Lower leg skin (tissue), 4 donors: ENCODE results near the gene SCUBE1. TPM values are rescaled to one million over a fixed set of nuclear protein-coding genes. Genes with fewer than 3 reads are reported as not detected.

Experiments
- DNase-seq, 2 donors: peaks; one replicate each; pipeline ENCODE4 v3.0.0-alpha.2; 2019; ENCODE audit warnings: low spot score in 2 of 2
- H3K4me3 ChIP-seq: fragments of 200-600 bp; sonication (generic); 2 replicates; pipeline ENCODE4 v1.5.1; 2017; ENCODE audit warnings: mild to moderate bottlenecking, low read depth; ENCODE audit not compliant: poor library complexity, severe bottlenecking
- CTCF ChIP-seq, 3 donors: fragments of 450-650 bp; IDR thresholded peaks; one replicate each; pipeline ENCODE4 v1.5.1; 2016; ENCODE audit warnings: antibody characterized with exemption in 3 of 3, mild to moderate bottlenecking in 3 of 3, moderate library complexity in 2 of 3
- POLR2A ChIP-seq, 2 donors: fragments of 450-650 bp; IDR thresholded peaks; one replicate each; pipeline ENCODE4 v1.6.1; 2016 to 2017; ENCODE audit warnings: antibody characterized with exemption in 2 of 2, mild to moderate bottlenecking in 1 of 2, moderate library complexity in 1 of 2
- WGBS, 2 donors: methylation state at CpG; one replicate each; pipeline ENCODE4 v1.1.5; 2018; 5-methylcytosine and 5-hydroxymethylcytosine counted together
- intact Hi-C: fragments of 100-400 bp; cut with DNase I; formaldehyde crosslinking; loops from one replicate; pipeline ENCODE4 v1.15.0; 2023; ENCODE audit warnings: low total_unique reads
- total RNA-seq, 4 donors: library from RNA; depleted of rRNA; stranded (reverse); fragments of >200 nt; gene quantifications; one replicate each; pipeline ENCODE4 v1.1.0, GENCODE V29; 2016

The SCUBE1 gene
- total RNA-seq, 4 donors from 2014 or later, result 0.20 to 1.1 (median 0.28) TPM

GRCh38 chr22:43308060-43308830, 34.9 kb downstream of the SCUBE1 start:
- whole genome bisulfite sequencing, 2 donors, result 61 to 68% methylated on average over 21 of the region's 21 CpGs
- no peak overlapping the region for H3K4me3 ChIP-seq
- intact Hi-C loops, result no loop called here
- DNase-seq, result no peak
- no peak for TF ChIP-seq POLR2A (IDR thresholded peaks at IDR 0.05)
- TF ChIP-seq CTCF (IDR thresholded peaks at IDR 0.05), result no peak

GRCh38 chr22:43305806-43306205, 37.4 kb downstream of the SCUBE1 start:
- TF ChIP-seq POLR2A (IDR thresholded peaks at IDR 0.05), result no peak
- TF ChIP-seq CTCF (IDR thresholded peaks at IDR 0.05), result no peak
- DNase-seq, result no peak
- no peak overlapping the region for H3K4me3 ChIP-seq
- intact Hi-C loops, result no loop called here
- 76 to 78% methylated on average over 8 of the region's 8 CpGs for WGBS, 2 donors

- DNase-seq, result no peak
- WGBS, 2 donors, result 84 to 89% methylated on average over 17 of the region's 18 CpGs
- intact Hi-C loops, result no loop called here
- H3K4me3 ChIP-seq, result no peak overlapping the region
- TF ChIP-seq POLR2A (IDR thresholded peaks at IDR 0.05) (no peak), CTCF (IDR thresholded peaks at IDR 0.05) (no peak)
Measured at GRCh38 chr22:43304831-43305590, 38.2 kb downstream of the SCUBE1 start.

- H3K4me3 ChIP-seq, result no peak overlapping the region
- WGBS, 2 donors, result 84 to 92% methylated on average over 11 of the region's 11 CpGs
- intact Hi-C loops, result no loop called here
- DNase-seq, result no peak
- TF ChIP-seq CTCF (IDR thresholded peaks at IDR 0.05) (no peak), POLR2A (IDR thresholded peaks at IDR 0.05) (no peak)
Measured at GRCh38 chr22:43303751-43304150, 39.4 kb downstream of the SCUBE1 start.

GRCh38 chr22:43303166-43303565, 40.0 kb downstream of the SCUBE1 start:
- 84 to 94% methylated on average over 8 of the region's 8 CpGs for WGBS, 2 donors
- TF ChIP-seq POLR2A (IDR thresholded peaks at IDR 0.05), result no peak
- no peak for TF ChIP-seq CTCF (IDR thresholded peaks at IDR 0.05)
- no peak for DNase-seq
- intact Hi-C loops, result no loop called here
- H3K4me3 ChIP-seq, result no peak overlapping the region
